ENCODE data around the gene GALNTL6.
"Not testable (repeated sequence)": the region's sequence is repeated elsewhere in the genome, so short reads cannot be mapped to it uniquely, and the experiment has no call there.

GALNTL6 gene

DNA sequence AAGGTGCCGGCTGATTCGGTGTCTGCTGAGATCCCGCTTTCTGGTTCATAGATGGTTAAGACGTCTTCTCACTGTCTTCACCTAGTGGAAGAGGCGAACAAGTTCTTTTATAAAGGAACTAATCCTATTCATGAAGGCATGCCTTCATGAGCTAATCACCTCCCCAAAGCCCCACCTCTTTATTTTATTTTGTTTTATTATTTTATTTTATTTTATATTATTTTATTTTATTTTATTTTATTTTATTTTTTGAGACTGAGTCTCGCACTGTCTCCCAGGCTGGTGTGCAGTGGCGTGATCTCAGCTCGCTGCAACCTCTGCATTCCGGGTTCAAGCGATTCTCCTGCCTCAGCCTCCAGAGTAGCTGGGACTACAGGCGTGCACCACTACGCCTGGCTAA is 615.8 kb downstream of the GALNTL6 start:
- not testable (repeated sequence) for DNase-seq

DNA sequence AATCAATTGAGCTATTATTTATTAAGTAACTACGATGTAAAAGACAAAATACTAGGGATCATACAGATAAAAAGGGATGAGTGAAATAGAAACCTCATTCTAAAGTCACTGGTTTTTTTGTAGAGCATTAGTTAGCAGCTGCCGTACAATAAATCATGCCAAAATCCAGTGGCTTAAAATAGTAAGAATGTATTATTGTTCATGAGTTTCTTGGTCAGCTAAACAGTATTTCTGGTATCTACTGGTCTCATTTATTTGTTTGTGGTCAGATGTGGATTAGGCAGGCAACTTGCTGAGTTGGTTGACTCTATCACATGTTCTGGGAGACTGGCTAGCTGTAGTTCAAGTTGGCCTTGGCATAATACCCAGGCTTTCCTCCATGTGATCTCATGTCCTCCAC is 667.3 kb downstream of the GALNTL6 start:
- DNase-seq: no peak

DNA sequence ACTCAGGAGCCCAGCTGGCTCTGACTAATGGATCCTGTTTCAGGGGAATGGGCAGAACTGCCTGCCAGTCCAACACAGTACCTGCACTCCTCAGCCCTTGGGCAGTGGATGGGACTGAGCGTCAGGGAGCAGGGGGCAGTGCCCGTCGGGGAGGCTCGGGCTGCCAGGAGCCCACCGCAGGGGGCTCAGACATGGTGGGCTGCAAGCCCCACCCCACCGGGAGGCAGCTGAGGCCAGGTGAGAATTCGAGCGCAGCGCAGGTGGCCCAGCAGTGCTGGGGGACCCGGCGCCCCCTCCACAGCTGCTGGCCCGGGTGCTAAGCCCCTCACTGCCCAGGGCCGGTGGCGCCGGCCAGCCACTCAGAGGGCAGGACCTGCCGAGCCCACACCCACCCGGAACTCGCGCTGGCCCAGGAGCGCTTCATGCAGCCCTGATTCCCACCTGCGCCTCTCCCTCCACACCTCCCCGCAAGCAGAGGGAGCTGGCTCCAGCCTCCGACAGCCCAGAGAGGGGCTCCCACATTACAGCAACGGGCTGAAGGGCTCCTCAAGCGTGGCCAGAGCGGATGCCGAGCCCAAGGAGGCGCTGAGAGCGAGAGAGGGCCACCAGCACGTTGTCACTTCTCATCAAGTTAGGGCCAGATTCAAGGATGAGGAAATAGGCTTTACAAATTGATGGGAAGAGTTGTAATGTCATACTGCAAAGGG is 668.8 kb downstream of the GALNTL6 start:
- no peak for DNase-seq

DNA sequence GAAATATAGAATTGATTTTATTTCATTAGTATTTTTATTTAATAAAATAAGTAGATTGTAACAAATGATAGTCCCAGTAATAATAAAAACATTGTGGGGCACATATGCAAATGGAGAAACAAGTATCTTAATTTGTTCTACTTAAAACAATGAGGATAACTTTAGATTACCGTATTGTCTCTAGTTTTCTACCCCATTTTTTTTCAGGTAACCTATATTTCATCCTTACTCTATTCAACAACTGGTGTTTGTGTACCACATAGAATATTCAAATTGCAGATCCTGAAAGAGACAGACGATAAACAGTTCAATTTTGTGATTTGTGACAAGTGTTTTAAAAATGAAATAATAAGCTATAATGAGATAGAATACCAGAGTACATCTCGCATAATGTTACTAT is 671.8 kb downstream of the GALNTL6 start:
- no peak for DNase-seq

DNA sequence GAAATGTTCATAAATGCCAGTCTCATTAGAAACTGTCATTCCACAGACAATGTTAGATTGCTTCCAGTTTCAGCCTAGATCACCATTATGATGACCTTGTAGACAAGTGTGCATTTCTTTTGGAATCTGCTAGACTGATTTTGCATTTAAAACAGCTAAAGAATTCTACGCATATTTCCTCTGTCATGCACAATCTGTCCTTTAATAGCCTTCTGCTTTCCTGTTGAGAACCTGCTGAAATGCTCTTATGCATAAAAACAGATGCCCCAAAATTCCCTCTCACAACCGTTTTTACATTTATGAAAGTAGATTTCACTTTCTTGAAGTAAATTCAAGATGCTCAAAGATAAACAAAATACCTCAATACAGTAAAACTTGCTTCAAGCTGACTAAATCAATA is 673.3 kb downstream of the GALNTL6 start:
- no peak for DNase-seq

DNA sequence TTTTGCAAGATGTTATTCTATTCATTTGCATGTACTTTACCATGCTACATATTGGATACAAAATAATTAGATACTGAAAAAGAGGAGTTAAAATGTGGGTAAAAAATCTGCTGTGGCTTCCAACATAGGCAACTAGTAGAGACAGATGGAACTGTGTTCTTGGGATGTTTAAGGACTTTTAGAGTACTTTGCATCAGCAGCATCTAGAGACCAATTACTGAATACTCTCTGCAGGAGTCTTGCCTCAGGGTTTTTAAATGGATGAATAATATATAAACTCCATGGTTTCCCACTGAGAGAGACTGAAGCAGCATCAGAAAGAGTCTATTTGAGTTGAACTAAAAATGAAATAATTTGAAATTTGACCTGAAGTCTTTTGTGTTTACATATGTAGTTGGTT is 676.7 kb downstream of the GALNTL6 start:
- DNase-seq: peak; percentile 2

DNA sequence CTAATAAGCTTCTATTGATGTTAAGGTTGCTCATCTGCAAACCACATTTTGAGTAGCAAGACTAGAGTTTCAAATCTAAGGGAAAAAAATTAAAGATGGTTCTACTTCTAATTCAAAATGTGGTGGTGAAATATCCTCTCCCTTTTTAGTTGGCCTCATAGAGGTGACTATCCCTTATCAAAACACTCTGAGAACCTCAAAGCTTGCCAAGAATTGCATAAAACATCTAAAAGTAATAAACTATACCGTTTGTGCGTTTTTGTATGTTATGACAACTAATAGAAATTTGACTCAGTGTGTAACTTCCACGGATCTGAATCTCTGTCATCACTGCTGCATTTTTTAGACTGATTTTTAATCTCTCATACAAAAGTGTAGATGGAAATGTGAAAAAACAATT is 682.6 kb downstream of the GALNTL6 start:
- no peak for DNase-seq

DNA sequence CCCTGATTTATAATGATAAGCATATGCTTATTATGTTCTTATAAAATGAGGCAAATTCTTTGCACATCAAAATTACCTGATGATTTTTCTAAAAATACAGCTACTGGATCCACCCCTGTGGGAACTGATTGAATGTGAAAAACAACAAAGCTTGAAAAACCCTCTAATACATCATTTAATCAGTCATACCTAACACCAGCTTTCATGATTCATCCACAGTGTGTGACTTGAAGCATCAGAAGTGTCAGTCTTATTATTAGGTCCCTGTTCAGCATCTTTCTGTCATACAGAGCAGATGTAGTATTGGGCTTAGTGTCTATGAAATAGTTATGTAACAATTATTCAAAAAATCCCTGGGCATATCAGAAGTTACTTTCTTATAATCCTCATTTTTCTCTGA is 684.1 kb downstream of the GALNTL6 start:
- no peak for DNase-seq

DNA sequence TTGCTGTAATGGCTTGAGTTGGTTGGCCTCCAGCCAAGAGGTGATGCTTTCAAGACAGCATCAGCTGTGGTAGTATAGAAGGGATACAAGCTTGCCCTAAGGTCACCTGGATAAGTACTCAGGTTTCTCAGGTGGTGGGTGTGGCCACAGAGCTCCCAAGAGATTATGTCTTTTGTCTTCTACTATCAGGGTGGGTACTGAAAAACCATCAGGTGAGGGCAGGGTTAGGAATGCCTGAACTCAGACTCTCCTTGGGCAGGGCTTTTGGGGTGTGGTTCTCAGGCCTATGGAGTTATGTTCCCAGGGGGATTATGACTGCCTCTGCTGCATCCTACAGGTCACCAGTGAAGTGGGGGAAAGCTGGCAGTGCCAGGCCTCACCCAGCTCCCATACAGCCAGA is 700.8 kb downstream of the GALNTL6 start:
- no peak for DNase-seq

DNA sequence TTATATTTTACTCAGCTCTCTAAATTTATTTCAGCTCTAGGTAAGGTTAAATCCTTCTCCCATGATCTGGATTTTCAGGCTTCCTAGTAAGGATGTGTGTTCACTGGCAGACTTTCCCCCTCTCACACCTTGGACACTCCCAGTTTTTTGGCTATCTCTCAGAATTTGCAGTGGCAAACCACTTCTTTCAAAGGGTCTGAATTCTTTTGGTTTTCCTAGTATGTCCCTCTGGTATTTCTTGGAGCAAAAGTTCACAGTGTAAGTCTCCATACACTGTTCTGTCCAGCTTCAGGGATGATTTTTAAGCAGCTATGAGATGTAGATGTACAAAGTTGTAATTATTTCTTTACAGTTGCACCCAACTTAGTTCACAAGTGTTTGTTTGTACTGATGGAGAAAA is 701.6 kb downstream of the GALNTL6 start:
- no peak for DNase-seq

DNA sequence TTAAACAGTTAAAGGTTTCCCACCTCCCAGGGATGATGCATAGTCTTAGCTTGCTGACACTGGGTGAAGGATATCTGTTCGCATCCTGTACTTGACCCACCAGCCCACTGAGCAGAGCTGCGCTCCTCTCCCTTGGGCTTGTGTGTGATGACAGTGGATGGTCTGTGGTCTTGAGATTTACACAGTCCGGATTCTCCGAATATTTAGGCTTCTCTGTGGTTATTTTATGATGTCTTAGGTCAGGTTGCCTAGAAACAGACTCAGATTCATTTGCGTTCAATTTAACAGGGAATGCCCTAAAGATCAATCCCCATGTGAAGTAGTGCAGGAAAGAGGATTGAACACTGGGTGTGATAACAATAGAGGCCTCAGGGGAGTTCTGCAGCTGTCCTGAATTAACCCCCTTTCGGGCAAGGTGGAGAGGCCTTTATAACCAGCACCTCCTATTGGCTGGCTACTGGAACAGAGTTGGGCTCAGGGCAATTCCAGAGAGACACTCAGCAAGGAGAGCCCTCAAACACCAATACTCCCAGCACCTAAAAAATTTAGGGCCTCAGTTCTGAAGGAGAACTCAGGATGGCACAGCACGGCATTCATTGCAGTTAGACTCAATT is 702.2 kb downstream of the GALNTL6 start:
- DNase-seq: no peak

DNA sequence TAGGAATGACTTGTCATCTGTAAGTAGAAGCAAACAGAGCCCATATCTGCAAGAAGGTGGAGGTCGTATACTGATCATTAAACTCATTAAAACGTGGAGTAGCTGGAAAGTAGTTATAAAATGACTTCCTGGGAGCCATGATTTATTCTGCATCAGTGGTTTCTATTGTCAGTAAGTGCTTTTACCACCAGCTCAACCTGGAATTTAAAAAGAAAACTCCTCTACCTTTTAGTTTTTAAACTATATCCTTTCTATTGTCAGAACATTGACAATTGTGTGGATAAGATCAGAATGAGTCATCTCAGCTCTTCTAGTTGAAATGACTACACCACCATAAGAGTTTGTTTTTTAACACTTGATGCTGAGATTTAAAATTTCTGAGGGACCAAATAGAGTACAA is 704.2 kb downstream of the GALNTL6 start:
- DNase-seq: no peak

DNA sequence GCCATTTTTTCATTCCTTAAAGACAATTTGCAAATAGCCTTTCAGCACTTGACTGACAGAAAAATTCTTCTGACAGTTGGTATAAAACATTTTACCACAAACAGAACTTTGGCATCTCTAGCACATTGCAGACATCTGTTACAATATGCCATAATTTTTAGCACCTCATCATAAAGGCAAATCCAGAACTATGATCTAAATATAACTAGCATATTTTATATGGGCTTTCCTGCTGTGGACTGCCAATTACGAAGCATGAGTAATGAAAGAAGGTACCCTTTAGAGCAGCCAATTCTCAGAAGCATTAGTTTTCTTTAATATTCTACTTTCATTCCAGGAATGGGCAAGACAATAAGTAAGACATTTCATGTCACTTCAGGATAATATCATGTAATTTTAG is 708.0 kb downstream of the GALNTL6 start:
- no peak for DNase-seq

DNA sequence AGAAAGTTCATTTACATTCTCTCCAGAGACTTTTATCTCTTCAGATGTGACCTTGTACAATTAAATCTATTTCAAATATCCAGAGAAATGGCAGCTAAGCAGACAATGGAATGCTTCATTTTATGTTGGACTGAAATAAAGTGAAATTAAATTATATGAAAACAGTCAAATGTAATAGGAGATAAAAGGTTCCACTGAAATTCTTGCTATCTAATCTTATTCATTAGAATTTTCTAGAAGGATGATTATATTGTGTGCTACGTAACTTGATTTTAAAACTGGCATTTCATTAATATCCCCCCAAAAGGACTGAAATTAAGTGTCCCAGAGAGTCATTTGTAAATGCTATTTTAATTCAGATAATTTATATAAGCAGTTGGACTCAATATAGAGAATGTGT is 708.5 kb downstream of the GALNTL6 start:
- DNase-seq: no peak

DNA sequence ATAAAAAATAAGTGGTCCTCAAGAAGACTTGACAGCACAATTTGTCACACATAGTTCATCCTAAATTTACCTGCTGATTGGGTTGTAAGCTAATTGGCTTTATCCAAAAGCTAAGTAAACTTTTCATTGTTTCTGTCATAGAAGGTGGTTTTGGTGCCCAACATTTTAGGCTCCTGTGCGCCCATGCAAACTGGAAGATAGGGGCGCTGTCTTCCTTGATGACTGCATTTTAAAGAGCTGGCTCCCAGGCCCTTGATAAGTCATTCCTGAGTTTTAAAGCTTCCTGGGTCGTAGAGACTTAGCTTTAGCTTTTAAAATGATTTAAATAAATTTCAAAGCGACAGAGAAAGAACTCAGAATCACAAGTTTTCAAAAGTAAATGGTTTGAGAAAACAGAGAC is 730.0 kb downstream of the GALNTL6 start:
- no peak for DNase-seq

DNA sequence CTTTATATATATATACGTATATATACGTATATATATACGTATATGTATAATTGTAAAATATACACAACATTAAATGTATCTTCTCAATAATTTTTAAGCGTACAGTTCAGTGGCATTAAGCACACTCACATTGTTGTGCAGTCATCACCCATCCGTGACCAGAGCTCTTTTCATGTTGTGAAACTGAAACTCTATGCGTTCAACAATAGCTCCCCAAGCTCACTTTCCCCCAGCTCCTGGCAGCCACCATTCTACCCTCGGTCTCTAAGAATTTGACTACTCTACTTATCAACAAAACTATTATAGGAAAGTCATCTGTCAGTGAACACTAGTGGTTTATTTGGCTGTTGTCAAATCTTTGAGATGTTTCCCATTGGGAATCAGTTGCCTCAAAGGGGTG is 733.6 kb downstream of the GALNTL6 start:
- no peak for DNase-seq

DNA sequence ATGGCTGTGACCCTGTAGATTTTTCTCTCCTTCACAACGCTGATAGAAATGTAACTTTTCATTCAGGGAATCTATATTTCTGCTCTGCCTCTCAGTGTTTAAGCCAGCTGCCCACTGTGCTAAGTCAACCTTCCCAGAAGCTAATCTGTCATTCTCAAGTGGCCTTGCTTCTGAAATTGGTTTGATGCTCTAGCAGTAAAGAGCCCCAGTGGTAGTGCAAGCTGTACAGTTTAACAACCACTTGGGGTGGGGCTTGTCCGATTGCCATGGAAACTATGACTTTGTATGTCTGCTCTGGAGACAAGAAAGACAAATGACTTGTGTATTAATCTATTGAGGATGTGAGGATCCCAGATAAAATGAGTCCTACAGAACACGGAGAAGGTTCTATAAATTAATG is 734.5 kb downstream of the GALNTL6 start:
- no peak for DNase-seq

DNA sequence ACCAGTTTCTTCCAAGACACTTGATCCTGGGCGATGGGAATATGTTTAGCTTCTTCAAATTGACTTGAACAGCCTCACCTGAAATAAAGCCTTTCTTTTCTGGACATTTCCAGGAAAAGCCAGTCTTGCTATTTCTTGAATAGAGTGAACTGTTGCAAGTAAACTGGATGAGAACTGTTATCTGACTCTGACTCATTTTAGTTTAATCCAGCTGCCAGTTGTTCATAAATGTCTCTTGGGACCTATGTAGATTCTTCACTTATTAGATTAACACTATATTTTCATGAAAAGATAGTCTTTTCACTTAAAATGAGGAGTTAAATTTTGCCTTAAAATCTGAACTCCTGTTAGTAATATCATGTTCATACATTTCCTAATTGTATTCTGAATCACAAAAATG is 740.0 kb downstream of the GALNTL6 start:
- no peak for DNase-seq

DNA sequence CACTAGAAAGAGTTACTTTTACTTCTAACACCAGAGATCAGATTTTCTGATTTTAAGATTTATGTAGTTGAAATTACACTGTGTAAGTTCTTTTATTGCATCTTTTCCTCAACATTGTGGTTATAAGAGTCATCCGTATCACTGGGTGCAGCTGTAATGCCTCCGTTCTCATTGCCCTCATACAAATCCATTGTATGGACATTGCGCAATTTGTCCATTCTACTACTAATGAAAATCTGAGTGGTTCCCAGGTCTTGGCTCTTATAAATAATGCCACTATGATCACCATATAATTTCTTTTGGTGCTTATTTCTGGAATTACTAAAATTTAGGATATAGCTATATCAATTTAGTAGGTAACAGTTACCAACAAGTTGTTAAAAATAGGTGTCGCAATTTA is 741.4 kb downstream of the GALNTL6 start:
- no peak for DNase-seq

DNA sequence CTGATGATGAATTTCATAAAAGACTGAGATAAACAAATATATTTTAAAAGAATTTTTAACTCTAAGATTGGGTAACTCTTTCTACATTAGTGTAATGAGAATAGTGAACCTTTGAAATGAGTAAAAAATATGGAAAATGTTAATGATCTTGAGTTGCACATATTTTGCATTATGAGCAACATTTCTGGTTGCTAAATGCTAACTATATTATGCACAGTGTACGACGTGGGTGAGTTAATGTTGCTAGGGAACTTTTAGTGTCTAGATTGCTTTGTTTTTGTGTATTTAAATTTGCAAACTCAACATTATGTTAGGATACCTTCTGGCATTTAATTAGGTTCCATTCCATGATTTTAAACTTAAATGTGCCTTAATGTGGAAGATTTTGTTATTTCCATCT is 742.5 kb downstream of the GALNTL6 start:
- no peak for DNase-seq

DNA sequence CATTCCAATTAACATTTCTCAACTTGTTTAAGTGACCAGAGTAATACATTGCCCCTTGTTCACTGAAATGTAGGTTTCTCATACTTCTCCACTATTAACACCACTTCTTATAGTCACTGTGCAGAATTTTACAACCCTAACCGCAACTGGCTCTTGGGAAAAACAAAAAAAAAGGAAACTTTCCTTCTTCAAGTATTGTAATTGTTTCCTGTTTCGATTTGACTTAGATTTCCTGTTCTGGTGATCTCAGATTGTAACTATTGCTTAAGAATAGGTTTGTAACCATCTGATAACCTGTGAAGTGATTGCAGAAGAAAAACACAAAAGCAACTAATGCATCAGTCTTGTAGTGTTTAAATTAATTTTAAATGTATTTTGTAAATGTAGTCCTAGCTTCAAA is 760.7 kb downstream of the GALNTL6 start:
- DNase-seq: no peak

DNA sequence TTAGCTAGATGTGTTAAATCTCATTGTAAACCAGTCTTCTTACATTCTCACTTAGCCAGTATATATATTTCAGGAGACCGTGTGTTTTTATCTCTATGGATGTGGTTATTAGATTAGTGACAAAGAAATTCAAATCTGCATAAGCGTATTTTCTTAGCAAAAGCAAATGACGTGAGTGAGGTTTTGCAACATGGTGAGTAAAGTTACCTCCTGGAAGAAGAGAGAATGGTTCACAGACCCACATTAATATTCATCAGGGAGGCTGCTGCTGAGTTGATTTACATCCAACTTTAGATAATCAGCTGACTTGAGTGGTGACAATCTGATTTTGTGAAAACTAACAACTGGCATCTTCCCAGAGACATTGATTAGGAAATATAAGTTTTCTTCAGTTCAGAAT is 765.5 kb downstream of the GALNTL6 start:
- DNase-seq: no peak

DNA sequence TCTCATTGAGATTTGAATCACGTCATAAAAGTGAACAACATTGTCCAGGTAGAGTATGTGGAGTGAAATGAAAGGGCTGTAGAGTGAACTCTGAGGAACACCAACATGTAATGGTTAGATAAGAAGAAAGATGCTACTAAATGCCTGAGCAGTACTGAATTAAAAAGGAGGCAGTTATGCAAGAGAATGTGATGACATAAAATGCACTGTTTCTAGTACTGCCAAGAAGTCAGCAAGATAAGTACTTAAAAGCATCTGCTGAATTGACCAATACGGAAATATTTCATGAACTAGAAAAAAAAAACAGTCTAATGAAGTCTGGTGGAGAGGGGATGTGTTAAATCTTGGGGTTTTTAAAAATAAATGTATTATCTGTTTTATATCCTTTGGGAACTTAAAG is 771.6 kb downstream of the GALNTL6 start:
- DNase-seq: no peak

DNA sequence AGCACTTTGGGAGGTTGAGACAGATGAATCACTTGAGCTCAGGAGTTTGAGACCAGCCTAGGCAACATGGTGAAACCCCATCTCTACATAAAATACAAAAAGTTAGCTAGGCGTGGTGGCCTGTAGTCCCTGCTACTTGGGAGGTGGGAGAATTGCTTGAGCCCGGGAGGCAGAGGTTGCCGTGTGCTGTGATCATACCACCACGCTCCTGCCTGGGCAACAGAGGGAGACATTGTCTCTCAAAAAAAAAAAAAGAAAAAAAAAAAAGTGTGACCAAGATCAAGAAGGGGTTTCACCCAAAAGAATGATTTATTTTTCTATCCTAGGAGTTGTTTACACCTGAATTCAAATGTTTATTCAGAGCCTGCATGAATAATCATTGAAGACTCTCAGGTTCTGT is 783.0 kb downstream of the GALNTL6 start:
- DNase-seq: no peak

DNA sequence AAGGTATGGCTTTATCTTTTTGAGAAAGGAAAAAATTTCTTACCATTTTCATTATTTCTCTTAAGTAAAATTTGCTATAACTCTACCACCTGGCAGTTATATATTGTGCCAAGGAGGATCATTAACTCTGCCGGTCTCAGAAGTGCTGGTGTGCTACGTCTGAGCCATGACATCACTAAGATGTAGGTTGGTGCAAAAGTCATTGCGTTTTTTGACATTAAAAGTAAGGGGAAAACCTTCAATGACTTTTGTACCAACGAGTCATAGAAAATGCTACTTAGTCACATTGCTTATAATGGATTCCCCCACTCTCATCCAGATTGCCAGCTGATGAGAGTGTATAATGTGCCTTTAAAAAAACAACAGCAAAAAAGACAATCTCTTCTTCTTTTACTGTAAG is 786.4 kb downstream of the GALNTL6 start:
- no peak for DNase-seq

Measured in NCI-H1048 (cell line).